Right lobe of liver (tissue), 6 donors: ENCODE measurements around the gene MRPL24. TPM values are rescaled to one million over a fixed set of nuclear protein-coding genes. Genes with fewer than 3 reads are reported as not detected.

Source experiments
- ATAC-seq, 4 donors: fragments of 200-7000 bp; cut with Tn5 transposase; one replicate each; pipeline ENCODE4 v1.9.1; 2020; ENCODE audit warnings: mild to moderate bottlenecking in 4 of 4, moderate library complexity in 4 of 4
- DNase-seq, 3 donors: peaks; one replicate each; pipeline ENCODE4 v3.0.0-alpha.2; 2020
- H3K27ac ChIP-seq, 3 donors: fragments of 200-600 bp; one replicate each; pipeline ENCODE4 v1.8.0; 2022
- H3K27me3 ChIP-seq, 2 donors: fragments of 200-600 bp; one replicate each; pipeline ENCODE4 v1.8.0; 2022
- H3K36me3 ChIP-seq, 4 donors: fragments of 200-600 bp; sonication (generic) in 1 of 4; one replicate each; pipeline versions ENCODE4 v1.5.1 to v1.8.0; 2017 to 2022; ENCODE audit warnings: control low read depth in 1 of 4
- H3K4me1 ChIP-seq, 4 donors: fragments of 200-600 bp; sonication (generic) in 1 of 4; one replicate each; pipeline versions ENCODE4 v1.5.1 to v1.8.0; 2017 to 2022; ENCODE audit warnings: control low read depth in 1 of 4
- H3K4me3 ChIP-seq, 3 donors: fragments of 200-600 bp; one replicate each; pipeline ENCODE4 v1.8.0; 2022
- H3K9me3 ChIP-seq, 4 donors: fragments of 200-600 bp; sonication (generic) in 1 of 4; one replicate each; pipeline versions ENCODE4 v1.5.1 to v1.8.0; 2017 to 2022; ENCODE audit warnings: control low read depth in 1 of 4
- POLR2A ChIP-seq: fragments of 450-650 bp; IDR thresholded peaks from one replicate; pipeline ENCODE4 v1.6.1; 2017; ENCODE audit warnings: antibody characterized with exemption, mild to moderate bottlenecking
- WGBS: methylation state at CpG from one replicate; pipeline ENCODE4 v1.1.6; 2018; ENCODE audit warnings: low coverage, low lambda C conversion rate; ENCODE audit not compliant: insufficient coverage; ENCODE audit errors: missing lambda C conversion rate; 5-methylcytosine and 5-hydroxymethylcytosine counted together
- intact Hi-C, 2 donors: fragments of 100-400 bp; cut with DNase I; formaldehyde crosslinking; loops; one replicate each; pipeline versions ENCODE4 v1.11.2 to v1.14.1; 2022
- total RNA-seq, 6 experiments: library from RNA; depleted of rRNA in 2 of 6; stranded (reverse); fragments of >200 nt in 2 of 6; fragmentation: NEBNext Ultra II Directional in 3 of 6; extraction: Animal tissue kit (Norgen Biotek cat#: 25700) in 3 of 6; gene quantifications; one replicate each; pipeline versions ENCODE4 v1.1.0 to v1.2.4, GENCODE V29; 2016 to 2023
- TF ChIP-seq, protein P1 (sequence below), 4 donors: fragments of 200-600 bp in 3 of 4; fragments of 450-650 bp in 1 of 4; IDR thresholded peaks; one replicate each; pipeline versions ENCODE4 v1.5.1 to v1.8.0; 2016 to 2022; ENCODE audit warnings: antibody characterized with exemption in 4 of 4, mild to moderate bottlenecking in 2 of 4
- donor health status: DM: no; HTN: yes; CAD: no.
- donor health status: DM: no; HTN: no; CAD: no.
- donor health status: DM: no; HTN: no; CAD: no.
- donor health status: DM: no; HTN: yes; CAD: no.
- donor health status: DM: no; HTN: yes; CAD: no.

The MRPL24 gene
- total RNA-seq, 6 experiments from 2014 or later = 47.2 to 83.2 (median 61.4) TPM

DNA sequence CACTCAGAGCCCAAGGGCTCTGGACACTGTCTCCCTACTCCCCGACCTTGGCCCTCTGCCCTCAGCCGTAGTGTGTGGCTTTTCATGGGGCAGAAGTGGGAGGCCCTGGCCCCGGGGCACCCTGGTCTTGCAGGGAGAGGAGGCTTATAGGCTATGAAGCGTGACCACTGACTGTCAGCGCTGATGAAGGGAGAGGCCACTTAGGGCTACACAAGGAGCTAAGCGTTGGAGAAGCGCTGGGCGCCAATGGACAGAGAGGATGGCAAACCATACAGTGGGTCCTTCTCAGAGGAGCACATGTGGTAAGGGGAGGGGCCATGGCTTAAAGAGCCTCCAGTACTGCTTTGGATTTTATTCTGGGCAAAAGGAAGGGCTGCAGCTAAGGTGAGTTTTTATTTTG lies 43.4 kb downstream of the MRPL24 start:
- Histone ChIP-seq H3K4me1 (no peaks in the 10 kb centered on the region), H3K27me3 (no peaks in the 10 kb centered on the region), H3K9me3 (no peaks in the 10 kb centered on the region), H3K27ac (no peak overlapping the region), H3K4me3 (no peak overlapping the region), H3K36me3 (no peaks in the 10 kb centered on the region)
- 23% methylated on average over 3 of the region's 8 CpGs for WGBS
- intact Hi-C loops = no loop called here
- ATAC-seq (no peak), DNase-seq (no peak)
- no peak for TF ChIP-seq POLR2A
- TF ChIP-seq, protein P1, sequence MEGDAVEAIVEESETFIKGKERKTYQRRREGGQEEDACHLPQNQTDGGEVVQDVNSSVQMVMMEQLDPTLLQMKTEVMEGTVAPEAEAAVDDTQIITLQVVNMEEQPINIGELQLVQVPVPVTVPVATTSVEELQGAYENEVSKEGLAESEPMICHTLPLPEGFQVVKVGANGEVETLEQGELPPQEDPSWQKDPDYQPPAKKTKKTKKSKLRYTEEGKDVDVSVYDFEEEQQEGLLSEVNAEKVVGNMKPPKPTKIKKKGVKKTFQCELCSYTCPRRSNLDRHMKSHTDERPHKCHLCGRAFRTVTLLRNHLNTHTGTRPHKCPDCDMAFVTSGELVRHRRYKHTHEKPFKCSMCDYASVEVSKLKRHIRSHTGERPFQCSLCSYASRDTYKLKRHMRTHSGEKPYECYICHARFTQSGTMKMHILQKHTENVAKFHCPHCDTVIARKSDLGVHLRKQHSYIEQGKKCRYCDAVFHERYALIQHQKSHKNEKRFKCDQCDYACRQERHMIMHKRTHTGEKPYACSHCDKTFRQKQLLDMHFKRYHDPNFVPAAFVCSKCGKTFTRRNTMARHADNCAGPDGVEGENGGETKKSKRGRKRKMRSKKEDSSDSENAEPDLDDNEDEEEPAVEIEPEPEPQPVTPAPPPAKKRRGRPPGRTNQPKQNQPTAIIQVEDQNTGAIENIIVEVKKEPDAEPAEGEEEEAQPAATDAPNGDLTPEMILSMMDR (IDR thresholded peaks at IDR 0.05) = no peak

DNA sequence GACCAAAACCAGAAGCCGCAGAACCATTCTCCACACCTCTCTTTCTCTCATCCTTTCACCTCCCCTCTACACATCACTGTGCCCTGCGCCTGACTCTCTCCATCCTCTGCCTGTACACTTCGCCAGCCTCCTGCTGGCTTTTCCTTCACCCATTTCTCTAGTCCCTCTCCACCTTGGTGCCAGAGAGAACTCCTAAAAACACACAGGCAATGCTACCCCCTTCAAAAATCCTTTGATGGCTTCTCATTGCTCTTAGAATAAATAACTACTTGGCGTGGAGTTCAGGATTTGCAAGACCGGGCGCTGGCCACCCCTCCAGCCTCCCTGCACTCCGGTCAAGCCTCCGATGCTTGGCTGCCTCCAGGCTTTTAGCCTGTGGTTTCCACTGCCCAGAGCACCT lies 44.1 kb downstream of the MRPL24 start:
- 70% methylated on average over 7 of the region's 8 CpGs for WGBS
- no peaks in the 10 kb centered on the region for H3K27me3 ChIP-seq
- TF ChIP-seq, protein P1 (IDR thresholded peaks at IDR 0.05) = no peak
- no peak for TF ChIP-seq POLR2A

DNA sequence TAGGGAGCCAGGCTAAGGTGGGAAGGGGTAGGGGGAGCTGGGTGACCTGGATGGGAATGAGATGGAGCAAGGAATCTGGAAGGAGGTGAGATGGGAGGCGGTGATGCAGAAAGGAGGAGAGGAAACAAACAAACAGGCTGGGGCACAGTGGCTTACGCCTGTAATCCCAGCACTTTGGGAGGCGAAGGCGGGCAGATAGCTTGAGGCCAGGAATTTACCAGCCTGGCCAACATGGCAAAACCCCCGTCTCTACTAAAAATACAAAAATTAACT lies 46.3 kb downstream of the MRPL24 start:
- peaks cover 0 to 2% (median 0%) of the 10 kb centered on the region in 4 donors for H3K4me1 ChIP-seq
- no peak overlapping the region for H3K4me3 ChIP-seq
- H3K9me3 ChIP-seq = no peaks in the 10 kb centered on the region
- TF ChIP-seq, protein P1 (IDR thresholded peaks at IDR 0.05) = no peak
- TF ChIP-seq POLR2A = no peak
- ATAC-seq (no peak), DNase-seq (no peak)
- H3K36me3 ChIP-seq = no peaks in the 10 kb centered on the region
- H3K27me3 ChIP-seq = peaks cover 0 to 5% of the 10 kb centered on the region in 2 donors
- no peak overlapping the region for H3K27ac ChIP-seq
- 92% methylated on average over 2 of the region's 5 CpGs for WGBS
- intact Hi-C loops = no loop called here

More for the DNA sequence above, 44.1 kb downstream of the MRPL24 start:
- H3K4me1 ChIP-seq = no peaks in the 10 kb centered on the region
- DNase-seq = no peak
- no peak overlapping the region for H3K4me3 ChIP-seq
- H3K9me3 ChIP-seq = no peaks in the 10 kb centered on the region
- no peak overlapping the region for H3K27ac ChIP-seq
- H3K36me3 ChIP-seq = no peaks in the 10 kb centered on the region
- intact Hi-C loops = no loop called here
- no peak for ATAC-seq

DNA sequence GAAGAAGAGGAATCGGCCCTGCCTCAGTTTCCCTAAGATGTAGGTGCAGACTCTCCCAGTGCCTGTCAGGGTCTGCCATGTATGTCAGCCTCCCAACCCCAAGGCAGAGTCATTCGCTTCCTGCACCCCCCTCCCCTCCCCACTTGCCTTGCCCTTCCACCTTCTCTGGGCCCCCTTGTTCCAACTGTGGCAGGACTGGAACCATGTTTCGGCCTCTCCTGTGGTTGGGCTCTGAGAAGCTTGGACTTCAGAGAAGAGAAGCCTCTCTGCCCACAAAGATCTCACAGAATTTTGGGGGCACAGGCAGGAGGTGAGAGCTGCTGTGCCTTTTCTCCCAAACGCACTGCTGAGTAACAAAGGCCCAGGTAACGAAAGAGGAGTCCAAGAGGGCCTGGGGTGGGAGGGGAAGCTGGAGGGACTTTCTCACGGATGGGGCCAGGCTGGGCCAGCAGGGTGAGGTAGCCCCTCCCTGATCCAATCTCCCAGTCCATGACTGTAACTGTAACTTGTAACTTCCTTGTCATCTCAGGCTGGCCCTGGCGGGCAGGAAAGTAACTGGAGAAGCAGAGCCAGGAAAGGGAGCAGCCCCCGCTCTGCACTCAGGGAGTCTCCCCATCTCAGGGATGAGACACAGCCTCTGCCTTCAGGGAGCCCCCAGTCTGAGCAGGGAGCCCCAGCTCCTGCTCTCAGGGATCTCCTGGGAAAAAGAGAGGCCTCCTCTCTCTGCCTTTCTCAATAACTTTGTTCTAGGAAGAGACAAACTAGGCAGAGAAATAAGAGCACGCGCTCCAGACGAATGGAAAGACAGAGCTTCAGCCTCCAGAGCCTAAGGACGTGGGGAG lies 46.8 kb downstream of the MRPL24 start:
- ATAC-seq (no peak), DNase-seq (no peak)
- Histone ChIP-seq H3K36me3 (no peaks in the 10 kb centered on the region), H3K4me1 (peaks cover 0 to 7% (median 0%) of the 10 kb centered on the region in 4 donors), H3K27me3 (peaks cover 0 to 5% of the 10 kb centered on the region in 2 donors), H3K9me3 (no peaks in the 10 kb centered on the region), H3K27ac (no peak overlapping the region), H3K4me3 (no peak overlapping the region)
- WGBS = 55% methylated on average over 9 of the region's 12 CpGs
- intact Hi-C loops = no loop called here
- TF ChIP-seq, protein P1 (IDR thresholded peaks at IDR 0.05) = no peak
- no peak for TF ChIP-seq POLR2A
